RWPE1 (cell line): Measurements from ENCODE around the gene UBE2E1.
A peak's percentile ranks its signal among the peaks of the same experiment; 100 is the strongest.
"Not testable (repeated sequence)": the region's sequence is repeated elsewhere in the genome, so short reads cannot be mapped to it uniquely, and the experiment has no call there.

Experiments
- CTCF ChIA-PET: fragments of 350-600 bp; sonication (Branson Sonifier 250); formaldehyde crosslinking; extraction: SDS; loops from one replicate; lab custom pipeline; 2021; lab: Yijun Ruan, JAX
- POLR2A ChIA-PET: fragments of 400-600 bp; formaldehyde crosslinking; extraction: SDS; loops from one replicate; lab custom pipeline; 2020; ENCODE audit warnings: antibody characterized with exemption; ENCODE audit not compliant: low non-redundant PET; lab: Yijun Ruan, JAX
- DNase-seq: peaks from one replicate; pipeline ENCODE4 v3.0.0; 2012; ENCODE audit warnings: low spot score
- H3K27ac ChIP-seq: fragments of 450-650 bp; 2 replicates; pipeline ENCODE4 v1.5.1; 2017
- TF ChIP-seq, protein P1 (sequence below): fragments of 450-650 bp; conservative IDR thresholded peaks from 2 replicates; pipeline ENCODE4 v1.5.1; 2017; ENCODE audit warnings: low read depth, mild to moderate bottlenecking

UBE2E1 gene

DNA sequence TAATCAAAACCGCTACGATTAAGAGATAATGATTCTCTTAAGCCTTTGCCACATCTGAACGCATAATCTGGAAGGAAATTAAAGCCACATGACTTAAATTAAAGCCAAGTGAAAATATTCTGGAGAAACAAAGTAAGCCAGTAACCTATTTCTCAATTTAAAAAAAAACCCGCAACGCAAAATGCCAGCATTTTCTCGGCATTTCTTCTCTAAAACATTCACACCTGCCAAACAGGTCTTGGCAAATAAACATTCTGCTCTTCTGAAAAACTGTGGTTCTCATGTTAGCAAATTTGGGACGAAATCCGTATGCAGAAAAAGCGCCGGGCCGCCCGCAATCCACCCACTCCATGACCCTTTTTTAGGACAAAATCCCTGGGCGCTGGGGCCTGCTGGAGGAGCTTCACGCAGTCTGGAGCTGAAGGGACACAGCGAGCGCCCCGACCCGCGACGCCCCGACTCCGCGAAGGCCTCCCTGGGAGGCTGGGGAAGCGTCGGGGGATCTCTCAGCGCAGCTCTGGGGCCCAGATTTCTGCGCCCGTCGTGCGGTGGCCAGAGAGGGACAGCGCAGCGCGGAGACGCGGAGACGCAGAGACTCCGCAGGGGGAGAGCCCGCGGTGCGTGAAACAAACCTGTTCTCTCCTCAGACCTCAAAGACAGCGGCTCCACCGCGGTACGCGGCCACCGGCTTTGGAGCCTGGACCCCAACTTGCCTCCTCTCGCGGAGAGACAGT is 110.6 kb downstream of the UBE2E1 start:
- H3K27ac ChIP-seq: peak overlapping the region; percentile 86
- ChIA-PET POLR2A (interaction anchor here (1.0 to 1.2 kb wide), 2 partner anchors 28 to 30 kb away, joined by 3 to 7 read pairs; no protein-coding TSS in a partner anchor), CTCF (interaction anchor here (0.6 kb wide), 2 partner anchors 21 to 104 kb away, joined by 3 to 6 read pairs; no protein-coding TSS in a partner anchor)
- TF ChIP-seq, protein P1, sequence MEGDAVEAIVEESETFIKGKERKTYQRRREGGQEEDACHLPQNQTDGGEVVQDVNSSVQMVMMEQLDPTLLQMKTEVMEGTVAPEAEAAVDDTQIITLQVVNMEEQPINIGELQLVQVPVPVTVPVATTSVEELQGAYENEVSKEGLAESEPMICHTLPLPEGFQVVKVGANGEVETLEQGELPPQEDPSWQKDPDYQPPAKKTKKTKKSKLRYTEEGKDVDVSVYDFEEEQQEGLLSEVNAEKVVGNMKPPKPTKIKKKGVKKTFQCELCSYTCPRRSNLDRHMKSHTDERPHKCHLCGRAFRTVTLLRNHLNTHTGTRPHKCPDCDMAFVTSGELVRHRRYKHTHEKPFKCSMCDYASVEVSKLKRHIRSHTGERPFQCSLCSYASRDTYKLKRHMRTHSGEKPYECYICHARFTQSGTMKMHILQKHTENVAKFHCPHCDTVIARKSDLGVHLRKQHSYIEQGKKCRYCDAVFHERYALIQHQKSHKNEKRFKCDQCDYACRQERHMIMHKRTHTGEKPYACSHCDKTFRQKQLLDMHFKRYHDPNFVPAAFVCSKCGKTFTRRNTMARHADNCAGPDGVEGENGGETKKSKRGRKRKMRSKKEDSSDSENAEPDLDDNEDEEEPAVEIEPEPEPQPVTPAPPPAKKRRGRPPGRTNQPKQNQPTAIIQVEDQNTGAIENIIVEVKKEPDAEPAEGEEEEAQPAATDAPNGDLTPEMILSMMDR: no peak
- DNase-seq: peak; percentile 13

DNA sequence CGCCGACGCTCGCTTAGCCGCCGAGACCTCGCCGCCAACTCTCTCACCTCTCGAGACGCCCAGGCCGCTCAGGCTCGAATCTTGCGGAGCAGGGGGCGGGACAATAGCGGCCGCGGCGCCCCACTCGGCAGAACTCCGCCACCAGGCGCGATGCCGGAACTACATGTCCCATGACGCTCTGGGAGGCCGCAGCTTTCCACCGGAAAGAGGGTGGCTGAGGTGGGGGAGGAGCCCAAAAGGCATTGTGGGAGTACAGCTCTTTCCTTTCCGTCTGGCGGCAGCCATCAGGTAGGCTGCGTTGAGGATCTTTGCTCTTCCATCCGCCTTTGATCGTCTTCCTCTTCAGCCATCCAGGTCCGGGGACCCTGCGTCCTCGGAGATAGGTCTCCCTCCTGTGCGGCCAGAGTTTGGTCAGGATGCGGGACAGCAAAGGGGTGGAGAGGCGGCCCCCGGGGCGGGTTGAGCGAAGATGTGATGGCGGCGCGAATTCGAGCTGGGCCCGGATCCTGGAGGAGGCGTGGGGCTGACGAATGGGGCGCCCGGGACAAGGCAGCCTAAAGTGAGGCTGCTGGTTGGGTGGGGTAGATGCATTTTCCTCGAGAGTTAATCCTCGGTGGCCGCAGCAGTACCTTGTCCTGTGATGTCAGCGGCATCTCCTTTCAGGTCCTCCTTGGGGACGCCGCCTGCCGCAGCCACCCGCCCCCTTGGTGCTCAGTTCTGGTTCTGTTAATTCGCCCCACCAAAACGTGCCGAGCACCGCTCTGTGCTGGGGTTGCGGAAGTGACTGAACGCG is 111.3 kb downstream of the UBE2E1 start, which contains the start of the genes NKIRAS1 and RPL15:
NKIRAS1 (minus strand) TSS at position 105 of the 793 bp plus-strand sequence. CDS start 6,086 bp downstream, outside the sequence.
RPL15 (plus strand) TSS at position 247 of the 793 bp plus-strand sequence. CDS start 728 bp downstream, outside the sequence.
- peak; percentile 89 for DNase-seq
- TF ChIP-seq, protein P1: no peak

DNA sequence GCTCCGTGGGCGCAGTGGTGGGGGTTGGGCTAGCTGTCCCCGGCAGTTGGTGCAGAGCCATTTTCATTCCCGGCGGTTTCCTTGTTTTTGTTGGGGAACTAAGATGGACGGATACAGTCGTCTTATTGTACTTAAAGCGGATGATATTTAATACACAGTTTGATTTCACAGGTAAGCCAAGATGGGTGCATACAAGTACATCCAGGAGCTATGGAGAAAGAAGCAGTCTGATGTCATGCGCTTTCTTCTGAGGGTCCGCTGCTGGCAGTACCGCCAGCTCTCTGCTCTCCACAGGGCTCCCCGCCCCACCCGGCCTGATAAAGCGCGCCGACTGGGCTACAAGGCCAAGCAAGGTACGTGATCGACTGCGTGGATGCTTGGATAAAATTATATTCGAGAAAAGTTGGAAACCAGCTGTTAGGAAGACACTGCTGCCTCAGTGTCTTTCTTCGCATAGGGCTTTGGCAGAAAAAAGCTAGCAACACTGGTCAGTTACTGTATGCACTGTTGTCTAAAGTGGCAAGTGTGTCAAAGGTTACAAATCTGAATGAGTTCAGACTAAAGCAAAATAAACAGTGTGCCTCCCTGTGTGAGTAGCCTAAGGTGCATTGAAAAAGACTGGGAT is 112.0 kb downstream of the UBE2E1 start:
- POLR2A ChIA-PET: interaction anchor here (1.2 kb wide), 1 partner anchor 29 kb away, joined by 7 read pairs; no protein-coding TSS in a partner anchor
- H3K27ac ChIP-seq: peak overlapping the region; percentile 86
- peak; percentile 41 for DNase-seq
- CTCF ChIA-PET: not testable (repeated sequence)

More for the DNA sequence above, 111.3 kb downstream of the UBE2E1 start, which contains the start of the genes NKIRAS1 and RPL15:
- CTCF ChIA-PET: interaction anchor here (0.6 kb wide), 2 partner anchors 21 to 104 kb away, joined by 3 to 6 read pairs; no protein-coding TSS in a partner anchor
- H3K27ac ChIP-seq: peak within 1 kb of the TSS; percentile 86
- POLR2A ChIA-PET: interaction anchor here (1.0 to 1.2 kb wide), 2 partner anchors 27 to 29 kb away, joined by 3 to 7 read pairs; no protein-coding TSS in a partner anchor

DNA sequence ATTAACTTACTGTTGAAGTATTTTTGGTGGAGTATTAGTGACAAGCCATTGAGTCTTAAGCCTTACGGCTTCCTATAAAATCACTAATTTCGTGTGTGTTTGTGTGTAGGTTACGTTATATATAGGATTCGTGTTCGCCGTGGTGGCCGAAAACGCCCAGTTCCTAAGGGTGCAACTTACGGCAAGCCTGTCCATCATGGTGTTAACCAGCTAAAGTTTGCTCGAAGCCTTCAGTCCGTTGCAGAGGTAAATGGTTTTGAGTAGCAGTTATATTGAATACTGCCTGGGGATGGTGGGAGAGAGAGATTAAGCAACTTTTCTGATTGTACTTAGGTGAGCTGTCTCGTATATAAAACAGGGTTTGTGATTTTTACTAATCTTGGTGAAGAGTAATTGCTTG is 112.6 kb downstream of the UBE2E1 start:
- CTCF ChIA-PET, POLR2A ChIA-PET, H3K27ac ChIP-seq, DNase-seq: not testable (repeated sequence)

DNA sequence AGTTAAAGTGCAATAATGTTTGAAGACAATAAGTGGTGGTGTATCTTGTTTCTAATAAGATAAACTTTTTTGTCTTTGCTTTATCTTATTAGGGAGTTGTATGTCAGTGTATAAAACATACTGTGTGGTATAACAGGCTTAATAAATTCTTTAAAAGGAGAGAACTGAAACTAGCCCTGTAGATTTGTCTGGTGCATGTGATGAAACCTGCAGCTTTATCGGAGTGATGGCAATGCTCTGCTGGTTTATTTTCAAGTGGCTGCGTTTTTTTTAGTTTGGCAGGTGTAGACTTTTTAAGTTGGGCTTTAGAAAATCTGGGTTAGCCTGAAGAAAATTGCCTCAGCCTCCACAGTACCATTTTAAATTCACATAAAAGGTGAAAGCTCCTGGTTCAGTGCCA is 113.9 kb downstream of the UBE2E1 start:
- CTCF ChIA-PET: no interaction called here
- TF ChIP-seq, protein P1: no peak
- POLR2A ChIA-PET: no interaction called here
- DNase-seq: no peak
- H3K27ac ChIP-seq: no peak overlapping the region

DNA sequence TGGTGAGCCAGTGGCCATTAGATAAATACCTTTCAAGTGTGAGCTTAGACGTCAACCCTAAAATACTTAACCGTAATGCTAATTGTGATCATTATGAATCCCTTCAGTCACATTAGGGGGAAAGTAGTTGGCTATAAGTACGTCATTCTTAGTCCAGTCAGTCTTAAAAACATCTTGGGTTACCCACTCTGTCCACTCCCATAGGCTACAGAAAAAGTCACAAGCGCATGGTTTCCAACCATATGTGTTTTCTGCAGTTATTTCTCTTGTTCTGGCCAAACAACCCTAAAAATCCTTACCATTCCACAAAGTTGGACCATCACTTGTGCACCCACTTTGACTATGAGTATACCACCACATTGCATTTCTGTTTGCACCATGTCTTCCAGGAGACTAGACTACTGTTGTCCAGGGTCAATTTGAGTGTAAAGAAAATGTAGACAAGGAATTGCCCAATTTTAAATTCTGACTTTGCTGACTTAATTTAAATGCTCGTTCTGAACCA is 114.4 kb downstream of the UBE2E1 start:
- no peak for DNase-seq
- POLR2A ChIA-PET: no interaction called here
- CTCF ChIA-PET: no interaction called here
- TF ChIP-seq, protein P1: no peak
- no peak overlapping the region for H3K27ac ChIP-seq
